Mucosa of descending colon (tissue), 3 donors: ENCODE results near the gene KCNJ12. TPM values are rescaled to one million over a fixed set of nuclear protein-coding genes. Genes with fewer than 3 reads are reported as not detected.

Source experiments
- ATAC-seq: fragments of 200-7000 bp; cut with Tn5 transposase; one replicate; pipeline ENCODE4 v1.9.1; 2020; ENCODE audit warnings: mild to moderate bottlenecking, moderate library complexity
- DNase-seq, 3 donors: peaks; one replicate each; pipeline ENCODE4 v3.0.0-alpha.2; 2020
- H3K36me3 ChIP-seq: fragments of 200-600 bp; one replicate; pipeline ENCODE4 v1.8.0; 2021; ENCODE audit warnings: low read depth, mild to moderate bottlenecking
- H3K4me1 ChIP-seq: fragments of 200-600 bp; one replicate; pipeline ENCODE4 v1.8.0; 2021; ENCODE audit warnings: low read depth, mild to moderate bottlenecking
- H3K4me3 ChIP-seq: fragments of 200-600 bp; one replicate; pipeline ENCODE4 v1.8.0; 2021; ENCODE audit warnings: mild to moderate bottlenecking
- H3K9me3 ChIP-seq: fragments of 200-600 bp; one replicate; pipeline ENCODE4 v1.8.0; 2021; ENCODE audit warnings: mild to moderate bottlenecking
- intact Hi-C, 2 donors: fragments of 100-400 bp; cut with DNase I in 1 of 2; cut with micrococcal nuclease in 1 of 2; formaldehyde crosslinking; loops; one replicate each; pipeline versions ENCODE4 v1.11.0 to v1.11.1; 2022; cut with DNase I, micrococcal nuclease
- total RNA-seq, 3 donors: library from RNA; stranded (reverse); fragmentation: NEBNext Ultra II Directional in 2 of 3; extraction: Animal tissue kit (Norgen Biotek cat#: 25700) in 2 of 3; gene quantifications; one replicate each; pipeline versions ENCODE4 v1.2.1 to v1.2.4, GENCODE V29; 2021 to 2023
- TF ChIP-seq, protein P1 (sequence below): fragments of 200-600 bp; IDR thresholded peaks from one replicate; pipeline ENCODE4 v1.8.0; 2022; ENCODE audit warnings: antibody characterized with exemption, mild to moderate bottlenecking
- donor health status: DM: no; HTN: no; CAD: no; lungs with moderate emphysema.
- donor health status: DM: no; HTN: no; CAD: no.
- donor health status: DM: no; HTN: yes; CAD: no.

The KCNJ12 gene
- total RNA-seq, 3 donors from 2014 or later: 0.67 to 1.9 (median 1.1) TPM

GRCh38 chr17:21351366-21352065 is 24.6 kb upstream of the KCNJ12 start:
- no peak for ATAC-seq
- intact Hi-C loops: no loop called here

GRCh38 chr17:21352221-21352980 is 23.8 kb upstream of the KCNJ12 start:
- H3K4me3 ChIP-seq: no peak overlapping the region
- H3K36me3 ChIP-seq: no peaks in the 10 kb centered on the region
- ATAC-seq (no peak), DNase-seq (no peak)
- H3K9me3 ChIP-seq: no peaks in the 10 kb centered on the region
- TF ChIP-seq, protein P1, sequence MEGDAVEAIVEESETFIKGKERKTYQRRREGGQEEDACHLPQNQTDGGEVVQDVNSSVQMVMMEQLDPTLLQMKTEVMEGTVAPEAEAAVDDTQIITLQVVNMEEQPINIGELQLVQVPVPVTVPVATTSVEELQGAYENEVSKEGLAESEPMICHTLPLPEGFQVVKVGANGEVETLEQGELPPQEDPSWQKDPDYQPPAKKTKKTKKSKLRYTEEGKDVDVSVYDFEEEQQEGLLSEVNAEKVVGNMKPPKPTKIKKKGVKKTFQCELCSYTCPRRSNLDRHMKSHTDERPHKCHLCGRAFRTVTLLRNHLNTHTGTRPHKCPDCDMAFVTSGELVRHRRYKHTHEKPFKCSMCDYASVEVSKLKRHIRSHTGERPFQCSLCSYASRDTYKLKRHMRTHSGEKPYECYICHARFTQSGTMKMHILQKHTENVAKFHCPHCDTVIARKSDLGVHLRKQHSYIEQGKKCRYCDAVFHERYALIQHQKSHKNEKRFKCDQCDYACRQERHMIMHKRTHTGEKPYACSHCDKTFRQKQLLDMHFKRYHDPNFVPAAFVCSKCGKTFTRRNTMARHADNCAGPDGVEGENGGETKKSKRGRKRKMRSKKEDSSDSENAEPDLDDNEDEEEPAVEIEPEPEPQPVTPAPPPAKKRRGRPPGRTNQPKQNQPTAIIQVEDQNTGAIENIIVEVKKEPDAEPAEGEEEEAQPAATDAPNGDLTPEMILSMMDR: no peak
- intact Hi-C loops: no loop called here
- no peaks in the 10 kb centered on the region for H3K4me1 ChIP-seq

More at GRCh38 chr17:21351366-21352065, 24.6 kb upstream of the KCNJ12 start:
- H3K9me3 ChIP-seq: no peaks in the 10 kb centered on the region
- H3K4me3 ChIP-seq: no peak overlapping the region
- TF ChIP-seq, protein P1: no peak
- no peaks in the 10 kb centered on the region for H3K4me1 ChIP-seq
- DNase-seq: no peak
- H3K36me3 ChIP-seq: no peaks in the 10 kb centered on the region

GRCh38 chr17:21352981-21353265 is 23.2 kb upstream of the KCNJ12 start:
- no peak for ATAC-seq

DNA sequence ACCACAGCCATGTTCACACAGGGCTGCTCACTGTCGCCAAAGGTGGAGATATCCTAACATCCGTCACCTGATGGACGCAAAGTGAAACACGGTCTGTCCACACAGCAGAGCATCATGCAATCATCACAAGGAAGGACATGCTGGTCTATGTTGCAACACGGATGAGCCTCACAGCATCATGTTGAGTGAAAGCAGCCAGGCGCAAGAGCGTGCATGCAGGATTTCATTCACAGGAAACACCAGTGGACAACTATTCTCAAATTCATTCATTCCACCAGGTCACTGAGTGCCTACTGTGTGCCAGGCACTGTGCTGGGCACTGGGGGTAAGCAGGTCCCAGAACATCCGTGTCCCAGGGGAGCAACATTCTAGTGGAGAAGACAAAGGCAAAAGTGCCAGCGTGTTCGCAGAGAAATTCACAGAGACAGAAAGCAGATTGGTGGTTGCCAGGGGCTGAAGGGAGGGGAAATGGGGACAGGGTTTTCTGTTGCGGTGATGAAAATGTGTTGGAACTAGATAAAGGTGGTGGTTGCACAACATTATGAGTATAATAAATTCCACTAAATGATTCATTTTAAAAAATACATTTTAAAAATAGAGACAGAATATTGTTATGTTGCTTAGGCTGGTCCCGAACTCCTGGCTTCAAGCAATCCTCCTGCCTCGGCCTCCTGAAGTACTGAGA is 22.7 kb upstream of the KCNJ12 start:
- no peak overlapping the region for H3K4me3 ChIP-seq
- TF ChIP-seq, protein P1: no peak
- no peaks in the 10 kb centered on the region for H3K36me3 ChIP-seq
- DNase-seq (peak in 1 of 3 donors; percentile 4), ATAC-seq (no peak)
- no peaks in the 10 kb centered on the region for H3K9me3 ChIP-seq
- intact Hi-C loops: no loop called here
- H3K4me1 ChIP-seq: no peaks in the 10 kb centered on the region

More at GRCh38 chr17:21352981-21353265, 23.2 kb upstream of the KCNJ12 start:
- DNase-seq: peak in 1 of 3 donors; percentile 36
- TF ChIP-seq, protein P1: no peak
- H3K36me3 ChIP-seq: no peaks in the 10 kb centered on the region
- intact Hi-C loops: no loop called here
- H3K9me3 ChIP-seq: no peaks in the 10 kb centered on the region
- no peak overlapping the region for H3K4me3 ChIP-seq
- H3K4me1 ChIP-seq: no peaks in the 10 kb centered on the region

- DNase-seq: peak in 1 of 3 donors; percentile 36
- no peaks in the 10 kb centered on the region for H3K36me3 ChIP-seq
- H3K9me3 ChIP-seq: no peaks in the 10 kb centered on the region
- no peaks in the 10 kb centered on the region for H3K4me1 ChIP-seq
- intact Hi-C loops: no loop called here
- TF ChIP-seq, protein P1: no peak
- no peak overlapping the region for H3K4me3 ChIP-seq
- no peak for ATAC-seq
Measured at GRCh38 chr17:21354796-21355385, 21.3 kb upstream of the KCNJ12 start.
